GM12872 (cell line): Measurements from ENCODE around the gene NOX5.

ENCODE experiments used
- CTCF ChIP-seq: IDR thresholded peaks from 3 replicates; pipeline ENCODE4 v1.5.1; 2011; ENCODE audit warnings: low read depth, mild to moderate bottlenecking, low read length, moderate library complexity; ENCODE audit not compliant: insufficient read depth

Gene NOX5

GRCh38 chr15:69026355-69026754 lies 11.9 kb downstream of the NOX5 start:
- no peak for TF ChIP-seq CTCF

DNA sequence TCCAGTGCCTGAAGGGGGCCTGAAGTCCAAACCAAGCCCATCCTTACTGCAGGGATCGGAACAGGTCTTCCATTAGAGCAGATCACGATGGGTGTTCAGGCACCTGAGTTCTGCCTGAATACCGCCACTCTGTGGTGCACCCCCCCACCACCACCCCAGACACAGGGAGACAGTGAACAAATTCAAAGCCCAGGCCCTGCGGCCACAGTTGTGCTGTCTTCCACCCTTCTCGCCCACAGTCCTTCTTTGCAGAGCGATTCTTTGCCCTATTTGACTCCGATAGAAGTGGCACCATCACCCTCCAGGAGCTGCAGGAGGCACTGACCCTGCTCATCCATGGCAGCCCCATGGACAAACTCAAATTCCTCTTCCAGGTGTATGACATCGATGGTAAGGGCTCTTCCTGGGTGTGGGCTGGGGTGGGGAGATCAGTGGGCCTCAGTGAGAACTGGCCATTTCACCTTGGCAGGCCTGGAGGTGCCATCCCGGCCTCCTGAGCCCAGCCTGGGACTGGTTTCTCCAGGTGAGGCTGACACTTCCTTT lies 13.6 kb downstream of the NOX5 start:
- TF ChIP-seq CTCF: no peak

DNA sequence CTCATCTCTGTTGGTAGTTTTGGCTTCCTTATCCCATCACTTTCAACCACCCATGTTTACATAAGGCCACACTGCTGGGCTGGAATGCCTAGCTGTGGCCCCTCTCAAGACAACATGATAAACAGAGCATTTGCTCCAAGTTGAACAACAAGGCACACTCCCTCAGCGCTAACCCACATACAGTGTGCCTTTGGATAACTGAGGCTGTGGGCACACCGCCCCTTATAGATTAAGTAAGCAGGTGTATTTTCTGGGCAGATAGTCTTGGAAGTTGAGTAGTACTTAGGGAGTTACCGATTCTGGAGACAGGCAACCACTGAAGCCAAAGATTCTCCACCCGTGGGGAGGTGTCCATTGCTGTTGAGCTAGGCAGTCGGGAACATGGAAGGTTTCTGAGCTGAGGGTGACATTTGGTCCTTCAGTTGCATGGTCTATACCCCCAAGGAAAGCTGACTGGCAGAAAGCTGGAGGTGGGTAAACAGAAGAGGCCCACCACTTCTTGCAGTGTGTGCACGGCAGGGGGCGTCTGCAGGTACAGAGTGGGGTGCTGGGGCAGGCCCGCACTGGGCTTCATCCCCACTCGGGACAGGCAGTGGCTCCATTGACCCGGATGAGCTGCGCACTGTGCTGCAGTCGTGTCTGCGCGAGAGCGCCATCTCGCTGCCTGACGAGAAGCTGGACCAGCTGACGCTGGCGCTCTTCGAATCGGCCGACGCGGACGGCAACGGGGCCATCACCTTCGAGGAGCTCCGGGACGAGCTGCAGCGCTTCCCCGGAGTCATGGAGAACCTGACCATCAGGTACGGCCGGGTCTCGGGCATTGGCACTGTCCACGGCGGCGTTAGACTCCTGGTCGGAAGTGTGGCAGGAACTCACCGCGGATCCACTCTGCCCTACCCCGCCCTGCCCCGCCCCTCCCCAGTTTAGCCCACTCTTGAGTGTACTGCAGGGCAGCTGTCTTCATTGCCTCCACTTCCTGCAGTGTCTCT lies 16.8 kb downstream of the NOX5 start:
- TF ChIP-seq CTCF: peak; percentile 46

DNA sequence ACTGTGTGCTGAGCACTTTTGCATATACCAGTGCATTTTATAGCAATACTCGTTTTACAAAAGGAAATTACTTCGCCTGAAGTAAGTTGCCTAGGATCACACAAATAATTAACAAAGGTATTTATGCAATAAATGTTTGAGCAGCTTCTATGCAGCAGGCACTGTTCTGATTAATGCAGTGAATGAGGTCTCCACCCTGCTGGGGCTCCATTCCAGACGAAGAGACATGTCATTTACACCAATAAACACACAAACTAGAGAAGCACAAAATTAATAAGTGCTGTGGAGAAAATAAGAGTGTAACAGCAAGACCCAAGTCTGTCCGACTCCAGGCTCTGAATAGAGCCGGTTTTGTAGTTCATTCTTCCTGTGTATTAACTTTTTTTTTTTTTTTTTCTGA lies 17.5 kb downstream of the NOX5 start:
- TF ChIP-seq CTCF: no peak

DNA sequence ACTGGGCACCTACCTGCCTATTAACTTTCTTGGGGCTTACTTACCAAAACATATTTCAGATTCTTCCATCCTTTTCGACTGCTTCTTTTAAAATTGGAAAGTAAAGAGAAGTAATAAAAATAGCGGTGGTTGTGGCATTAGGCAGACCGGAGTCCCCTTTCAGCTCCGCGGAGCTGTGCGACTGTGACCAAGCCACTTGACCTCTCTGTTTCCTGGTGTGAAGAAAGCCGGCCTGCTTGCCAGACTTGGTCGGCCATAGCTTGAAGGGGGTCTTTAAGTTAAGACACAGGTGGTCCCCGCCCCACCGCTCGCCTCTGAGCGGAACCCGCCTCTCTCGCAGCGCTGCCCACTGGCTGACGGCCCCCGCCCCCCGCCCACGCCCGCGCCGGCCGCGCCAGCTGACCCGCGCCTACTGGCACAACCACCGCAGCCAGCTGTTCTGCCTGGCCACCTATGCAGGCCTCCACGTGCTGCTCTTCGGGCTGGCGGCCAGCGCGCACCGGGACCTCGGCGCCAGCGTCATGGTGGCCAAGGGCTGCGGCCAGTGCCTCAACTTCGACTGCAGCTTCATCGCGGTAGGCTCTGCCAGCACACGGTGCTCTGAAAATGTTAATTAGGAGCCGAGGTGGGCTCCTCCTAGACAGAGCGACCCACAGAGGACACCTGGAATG lies 18.3 kb downstream of the NOX5 start:
- TF ChIP-seq CTCF: no peak

DNA sequence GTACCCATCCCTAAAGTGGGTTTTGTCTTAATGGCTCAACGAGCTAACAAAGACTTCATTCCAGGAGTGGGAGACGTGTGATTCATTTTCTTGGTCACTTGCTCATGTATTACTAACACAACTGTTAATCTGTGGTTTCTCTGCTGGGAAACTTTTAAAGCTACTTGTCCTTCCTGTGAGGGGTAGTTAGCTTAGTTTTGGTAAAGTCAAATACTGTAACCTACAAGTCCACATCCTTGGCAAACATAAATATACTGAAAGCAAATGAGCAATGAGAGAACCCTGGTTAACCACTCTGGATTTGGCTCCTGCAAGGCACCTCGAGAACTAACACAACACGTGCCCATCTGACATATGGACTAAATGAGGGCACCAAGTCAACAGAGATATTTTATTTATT lies 19.9 kb downstream of the NOX5 start:
- no peak for TF ChIP-seq CTCF

GRCh38 chr15:69035205-69035917 lies 20.9 kb downstream of the NOX5 start:
- peak; percentile 29; the same call in 1 of the 3 replicates for TF ChIP-seq CTCF
